HCT116 (cell line): ENCODE results near the gene LRRFIP1. TPM values are rescaled to one million over a fixed set of nuclear protein-coding genes. Genes with fewer than 3 reads are reported as not detected.

Experiments
- ATAC-seq: fragments of 200-7000 bp; cut with Tn5 transposase; 2 replicates; pipeline ENCODE4 v1.9.1; 2020; ENCODE audit warnings: mild to moderate bottlenecking, moderate library complexity
- BruUV-seq: library from RNA; stranded (reverse); fragments of 400-500 nt; replicated peaks from 2 replicates; lab custom pipeline; 2021; lab: Mats Ljungman, UMichigan
- CTCF ChIA-PET: fragments of 300-600 bp; sonication (Branson Sonifier 250); formaldehyde crosslinking; loops from one replicate; lab custom pipeline; 2021; ENCODE audit warnings: antibody characterized with exemption; lab: Charles Lee
- POLR2A ChIA-PET: fragments of 300-600, 350-600 bp; sonication (Branson Sonifier 250); formaldehyde crosslinking; loops from one replicate; lab custom pipeline; 2021; ENCODE audit warnings: antibody characterized with exemption; lab: Charles Lee
- RAD21 ChIA-PET, 2 experiments: fragments of 300-600 bp; sonication (Branson Sonifier 250); formaldehyde crosslinking; loops; one replicate each; lab custom pipeline; 2023; ENCODE audit warnings: low total read pairs in 2 of 2; ENCODE audit not compliant: uncharacterized antibody in 2 of 2, unreplicated experiment in 2 of 2, low non-redundant PET in 1 of 2; lab: Charles Lee
- DNase-seq: peaks from one replicate; pipeline ENCODE4 v3.0.0-alpha.2; 2010; ENCODE audit warnings: low read depth, low spot score
- H2AFZ ChIP-seq: fragments of 200-600 bp; shearing (Covaris generic), sonication (generic); 2 replicates; pipeline ENCODE4 v1.6.1; 2017; ENCODE audit warnings: low read depth, mixed run types, mixed read lengths, antibody characterized with exemption, low read length; ENCODE audit not compliant: poor library complexity, severe bottlenecking
- H3K27ac ChIP-seq: 2 replicates; pipeline ENCODE4 v1.5.1; 2012; ENCODE audit warnings: low read depth, low read length
- H3K27me3 ChIP-seq: fragments of 200-600 bp; sonication (generic); 2 replicates; pipeline ENCODE4 v1.6.1; 2016; ENCODE audit warnings: mixed run types, low read length, mixed read lengths; ENCODE audit not compliant: insufficient read depth
- H3K36me3 ChIP-seq, 2 experiments: fragments of 200-500 bp in 1 of 2; fragments of 200-600 bp in 1 of 2; sonication (Bioruptor generic) in 1 of 2; sonication (generic) in 1 of 2; 2 replicates each; pipeline versions ENCODE4 v1.5.1 to v1.6.1; 2014 to 2016; ENCODE audit warnings: low read length in 2 of 2, inconsistent platforms in 1 of 2, mixed read lengths in 1 of 2, mixed run types in 1 of 2; ENCODE audit not compliant: insufficient read depth in 2 of 2, control insufficient read depth in 1 of 2
- H3K4me1 ChIP-seq, 2 experiments: fragments of 200-600 bp in 1 of 2; sonication (generic) in 1 of 2; 2 replicates each; pipeline versions ENCODE4 v1.5.1 to v1.6.1; 2012 to 2017; ENCODE audit warnings: low read length in 2 of 2, inconsistent platforms in 1 of 2, mild to moderate bottlenecking in 1 of 2, mixed read lengths in 1 of 2, mixed run types in 1 of 2, moderate library complexity in 1 of 2; ENCODE audit not compliant: insufficient read depth in 2 of 2, control insufficient read depth in 1 of 2
- H3K4me2 ChIP-seq: fragments of 200-600 bp; sonication (generic); 2 replicates; pipeline ENCODE4 v1.6.1; 2017; ENCODE audit warnings: mixed run types, low read length, mixed read lengths
- H3K4me3 ChIP-seq, 2 experiments: fragments of 200-600 bp in 1 of 2; sonication (generic) in 1 of 2; replicated peaks in 1 of 2; 2 replicates each; pipeline ENCODE4 v1.5.1; 2011 to 2016; ENCODE audit warnings: low read length in 2 of 2, control low read depth in 1 of 2, low read depth in 1 of 2, mild to moderate bottlenecking in 1 of 2, mixed read lengths in 1 of 2, mixed run types in 1 of 2
- H3K79me2 ChIP-seq: fragments of 200-600 bp; sonication (generic); 2 replicates; pipeline ENCODE4 v1.6.1; 2017; ENCODE audit warnings: mild to moderate bottlenecking, mixed run types, low read length, moderate library complexity, mixed read lengths; ENCODE audit not compliant: insufficient read depth
- H3K9ac ChIP-seq: fragments of 200-600 bp; sonication (generic); 2 replicates; pipeline ENCODE4 v1.6.1; 2016; ENCODE audit warnings: low read length, mixed read lengths
- H3K9me2 ChIP-seq: fragments of 200-600 bp; sonication (generic), shearing (Covaris generic); 2 replicates; pipeline ENCODE4 v1.6.1; 2017; ENCODE audit warnings: mixed run types, mild to moderate bottlenecking, moderate library complexity; ENCODE audit not compliant: insufficient read depth
- H3K9me3 ChIP-seq, 2 experiments: fragments of 200-500 bp in 1 of 2; fragments of 200-600 bp in 1 of 2; sonication (Bioruptor generic) in 1 of 2; sonication (generic) in 1 of 2; 2 replicates each; pipeline ENCODE4 v1.6.1; 2014 to 2017; ENCODE audit warnings: low read length in 2 of 2, mixed read lengths in 2 of 2, inconsistent platforms in 1 of 2, low read depth in 1 of 2, mild to moderate bottlenecking in 1 of 2, mixed run types in 1 of 2, moderate library complexity in 1 of 2; ENCODE audit not compliant: control insufficient read depth in 1 of 2, insufficient read depth in 1 of 2
- H4K20me1 ChIP-seq: fragments of 200-600 bp; sonication (generic), shearing (Covaris generic); 2 replicates; pipeline ENCODE4 v1.6.1; 2017; ENCODE audit warnings: mixed run types, mild to moderate bottlenecking, moderate library complexity; ENCODE audit not compliant: insufficient read depth
- CEBPB ChIP-seq: IDR thresholded peaks from 2 replicates; pipeline ENCODE4 v1.6.1; 2012; ENCODE audit warnings: low read depth
- EGR1 ChIP-seq: IDR thresholded peaks from 2 replicates; pipeline ENCODE4 v1.6.1; 2012; ENCODE audit warnings: low read depth
- EZH2 ChIP-seq: fragments of 200-600 bp; sonication (generic); IDR thresholded peaks from 2 replicates; pipeline ENCODE4 v1.6.1; 2017; ENCODE audit warnings: antibody characterized with exemption, mixed run types
- FOSL1 ChIP-seq: IDR thresholded peaks from 2 replicates; pipeline ENCODE4 v1.6.1; 2012; ENCODE audit warnings: low read depth
- MAX ChIP-seq: IDR thresholded peaks from 2 replicates; pipeline ENCODE4 v1.6.1; 2012
- POLR2A ChIP-seq: IDR thresholded peaks from 2 replicates; pipeline ENCODE4 v1.7.0; 2011; ENCODE audit warnings: borderline replicate concordance; ENCODE audit not compliant: insufficient read depth, insufficient read length; ENCODE audit errors: extremely low read depth
- SIN3A ChIP-seq: IDR thresholded peaks from 2 replicates; pipeline ENCODE4 v1.6.1; 2012; ENCODE audit warnings: low read depth
- TCF7L2 ChIP-seq: IDR thresholded peaks from 2 replicates; pipeline ENCODE4 v1.7.0; 2011; ENCODE audit warnings: borderline replicate concordance, inconsistent platforms; ENCODE audit not compliant: insufficient read depth, insufficient read length; ENCODE audit errors: extremely low read depth
- YY1 ChIP-seq: IDR thresholded peaks from 2 replicates; pipeline ENCODE4 v1.6.1; 2011; ENCODE audit warnings: low read length, low read depth, moderate library complexity, mild to moderate bottlenecking; ENCODE audit not compliant: insufficient replicate concordance; ENCODE audit errors: extremely low read depth
- ZBTB33 ChIP-seq: IDR thresholded peaks from 2 replicates; pipeline ENCODE4 v1.6.1; 2011; ENCODE audit warnings: mild to moderate bottlenecking, low read length, moderate library complexity; ENCODE audit not compliant: insufficient replicate concordance; ENCODE audit errors: extremely low read depth
- intact Hi-C: fragments of 100-400 bp; cut with micrococcal nuclease; formaldehyde crosslinking; loops from 2 replicates; pipeline ENCODE4 v1.10.0; 2022
- total RNA-seq: library from RNA; stranded (reverse); gene quantifications from one replicate; pipeline ENCODE4 v1.2.1, GENCODE V29; 2021; ENCODE audit not compliant: unreplicated experiment
- TF ChIP-seq, protein P1 (sequence below): IDR thresholded peaks from 2 replicates; pipeline ENCODE4 v1.6.1; 2012

The LRRFIP1 gene
- total RNA-seq, 1 experiment from 2014 or later: 76.9 TPM

DNA sequence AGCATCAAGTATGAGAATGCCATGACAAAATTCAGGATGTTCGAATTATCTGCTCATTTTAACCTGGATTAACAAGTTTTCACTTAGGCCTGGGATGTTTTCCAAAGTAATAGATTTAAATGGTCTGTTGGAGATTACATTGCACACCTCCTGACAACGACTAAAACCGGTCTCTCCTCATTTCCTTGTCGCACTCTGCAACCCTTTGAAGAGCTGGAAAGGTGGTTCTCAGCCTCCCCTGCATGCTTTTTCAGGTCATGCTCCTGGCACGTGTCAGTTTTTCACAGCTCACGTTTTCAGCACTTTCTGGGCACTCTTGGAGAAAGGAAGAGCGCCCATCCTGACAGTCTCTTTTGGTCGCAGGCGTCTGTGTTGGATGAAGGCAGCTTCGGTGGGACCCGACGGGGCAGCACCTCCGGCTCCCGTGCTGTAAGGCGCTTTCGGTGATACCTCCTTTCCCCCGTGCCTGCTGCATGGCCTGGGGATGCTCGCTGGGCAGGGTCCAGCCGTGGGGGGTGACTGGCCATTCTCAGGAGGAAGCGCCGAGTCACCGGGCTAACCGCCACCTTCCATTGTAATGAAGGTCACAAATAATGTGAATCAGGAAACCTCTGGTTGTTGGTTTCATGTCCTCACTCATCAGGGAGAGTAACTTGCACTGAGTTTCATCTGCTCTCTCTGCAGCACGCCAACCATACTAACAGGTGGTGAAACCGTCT lies 107.7 kb downstream of the LRRFIP1 start:
- Histone ChIP-seq H3K9me2 (no peaks in the 10 kb centered on the region), H3K27me3 (no peaks in the 10 kb centered on the region), H4K20me1 (no peaks in the 10 kb centered on the region), H3K36me3 (no peaks in the 10 kb centered on the region), H3K9ac (no peak overlapping the region), H3K9me3 (no peaks in the 10 kb centered on the region), H3K79me2 (peaks cover 85% of the 10 kb centered on the region), H3K4me3 (no peak overlapping the region), H3K4me2 (no peak overlapping the region), H3K4me1 (peaks cover 11 to 42% of the 10 kb centered on the region in 2 experiments), H3K27ac (no peak overlapping the region), H2AFZ (no peak overlapping the region)
- DNase-seq: no peak
- intact Hi-C loops: no loop called here
- TF ChIP-seq EZH2: no peak
- TF ChIP-seq POLR2A: no peak
- TF ChIP-seq EGR1: no peak
- no peak for TF ChIP-seq ZBTB33
- TF ChIP-seq, protein P1, sequence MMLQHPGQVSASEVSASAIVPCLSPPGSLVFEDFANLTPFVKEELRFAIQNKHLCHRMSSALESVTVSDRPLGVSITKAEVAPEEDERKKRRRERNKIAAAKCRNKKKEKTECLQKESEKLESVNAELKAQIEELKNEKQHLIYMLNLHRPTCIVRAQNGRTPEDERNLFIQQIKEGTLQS: no peak
- TF ChIP-seq YY1: no peak
- TF ChIP-seq FOSL1: no peak
- TF ChIP-seq SIN3A: no peak
- TF ChIP-seq MAX: no peak
- no peak for TF ChIP-seq CEBPB
- TF ChIP-seq TCF7L2: no peak
- no peak for ATAC-seq
- POLR2A ChIA-PET: no interaction called here
- RAD21 ChIA-PET: no interaction called here
- BruUV-seq: no TSS peak
- CTCF ChIA-PET: no interaction called here
